Endometrial microvascular endothelial cells (primary cell): ENCODE data around the gene AMIGO1. TPM values are rescaled to one million over a fixed set of nuclear protein-coding genes. Genes with fewer than 3 reads are reported as not detected.

Experiments used
- in situ Hi-C: cut with HindIII; loops from 2 replicates; pipeline ENCODE4 v1.10.0; 2017; ENCODE audit warnings: low sequenced_read_pairs, low pct_unique_long_range_greater_than_20kb; ENCODE audit errors: inconsistent ontology term
- total RNA-seq: library from RNA; depleted of rRNA; stranded (reverse); fragments of >200 nt; gene quantifications from one replicate; pipeline ENCODE4 v1.2.3, GENCODE V29; 2015; ENCODE audit errors: inconsistent ontology term

Gene AMIGO1
- total RNA-seq, 1 donor from 2014 or later = 0.56 TPM

DNA sequence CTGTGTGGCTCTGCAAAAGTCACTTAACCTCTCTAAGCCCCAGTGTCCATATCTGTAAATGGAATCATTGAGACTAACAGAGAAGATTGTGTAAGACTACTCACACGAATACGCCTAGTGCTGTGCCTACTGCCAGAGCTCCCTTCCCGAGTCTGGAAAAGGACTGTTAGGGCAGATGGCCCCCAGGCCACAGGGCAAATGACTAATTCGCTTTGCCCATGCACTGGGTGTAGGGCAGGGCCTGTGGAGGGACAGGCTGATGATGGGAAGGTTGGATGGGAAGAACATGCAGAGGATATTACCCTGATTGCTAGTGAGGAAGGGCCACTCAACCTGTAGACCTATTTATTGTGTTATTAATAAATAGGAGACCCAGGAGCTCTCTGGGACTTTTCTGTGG, 26.0 kb upstream of the AMIGO1 start:
- in situ Hi-C loops = no loop called here

DNA sequence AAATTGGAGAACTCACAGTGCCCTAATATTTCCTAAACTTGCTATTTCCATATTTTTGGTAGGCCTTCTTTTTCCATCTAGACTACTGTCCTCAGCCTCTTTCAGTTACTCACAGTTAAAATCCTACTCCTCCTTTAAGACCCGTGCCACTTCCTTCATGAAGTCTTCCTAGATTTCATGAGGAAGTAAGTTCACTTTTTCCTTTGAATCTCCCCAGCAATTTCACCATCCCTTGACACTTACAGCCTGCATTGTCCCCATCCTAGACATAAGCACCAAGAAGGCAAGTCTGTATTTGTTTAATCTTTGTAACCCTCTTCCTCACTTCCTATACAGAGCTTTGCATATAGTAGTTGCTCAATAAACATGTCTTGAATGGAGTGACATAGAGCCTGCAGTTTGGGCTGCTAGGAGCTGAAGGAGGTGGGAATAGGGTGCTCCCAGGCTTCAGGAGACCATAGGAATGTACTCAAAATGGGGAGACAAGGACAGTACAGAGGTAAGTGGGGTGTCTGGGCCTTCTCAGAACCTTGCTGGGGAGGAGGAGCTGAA, 24.9 kb upstream of the AMIGO1 start:
- in situ Hi-C loops = no loop called here

DNA sequence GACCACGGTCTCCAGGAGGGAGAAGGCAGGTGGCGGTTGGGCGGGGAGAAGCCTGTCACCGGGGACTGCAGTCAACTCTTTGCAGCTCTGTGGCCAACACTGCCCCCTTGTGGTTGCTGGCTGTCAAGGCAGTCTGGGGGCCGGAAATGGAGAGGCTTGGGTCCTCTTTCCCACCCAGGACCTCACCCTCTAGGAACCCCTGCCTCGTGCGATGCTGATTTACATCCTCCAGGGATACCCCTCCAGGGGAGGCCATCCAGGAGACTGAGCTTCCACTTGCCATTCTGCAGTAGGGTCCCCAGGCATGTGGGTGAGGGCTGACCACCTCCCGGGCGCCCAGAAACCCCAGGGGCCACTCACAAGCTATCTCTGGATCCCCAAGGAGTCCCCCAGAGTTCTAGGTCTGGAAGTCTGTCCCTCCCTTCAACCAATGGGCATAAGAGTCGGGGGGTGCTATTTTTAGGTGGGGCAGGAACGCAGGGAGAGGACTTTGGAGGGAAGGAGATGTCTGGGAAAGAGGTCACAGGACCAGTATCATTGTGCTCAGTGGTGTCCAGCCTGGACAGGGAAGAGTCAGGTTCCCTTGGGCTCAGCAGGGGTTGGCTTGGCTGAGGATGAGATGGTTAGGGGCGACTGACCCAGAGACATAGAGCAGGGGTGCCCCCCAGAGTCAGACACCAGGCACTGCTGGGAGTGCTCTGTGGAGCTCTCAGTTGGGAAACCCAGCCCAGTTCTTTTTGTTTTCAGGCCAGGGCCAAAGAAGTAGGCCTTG, 23.0 kb upstream of the AMIGO1 start:
- in situ Hi-C loops = no loop called here

DNA sequence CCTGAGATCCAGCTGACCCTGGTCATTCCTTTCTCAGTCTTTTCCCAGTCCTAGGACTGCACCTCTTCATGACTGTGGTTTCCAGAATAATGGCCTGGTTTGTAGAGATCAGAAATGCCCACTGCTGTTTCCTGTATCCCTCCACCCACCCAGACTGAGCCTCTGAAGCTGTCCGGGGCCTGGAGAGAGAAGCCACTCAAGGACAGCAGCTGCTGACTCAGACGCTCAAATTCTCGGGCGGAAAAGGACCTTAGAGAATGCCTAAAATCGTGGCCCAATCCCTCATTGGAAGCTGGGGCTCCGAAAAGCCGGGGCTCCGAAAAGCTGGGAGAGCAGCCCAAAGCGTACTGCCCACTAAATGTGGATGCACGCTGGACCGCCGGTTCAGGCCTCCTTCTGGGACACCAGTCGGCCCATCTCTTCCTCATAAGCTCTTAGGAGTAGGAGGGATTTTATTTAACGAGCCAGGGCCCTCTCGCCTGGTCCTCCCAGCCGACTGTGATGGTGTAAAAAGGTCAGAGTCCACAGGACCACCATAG, 22.4 kb upstream of the AMIGO1 start:
- in situ Hi-C loops = no loop called here

DNA sequence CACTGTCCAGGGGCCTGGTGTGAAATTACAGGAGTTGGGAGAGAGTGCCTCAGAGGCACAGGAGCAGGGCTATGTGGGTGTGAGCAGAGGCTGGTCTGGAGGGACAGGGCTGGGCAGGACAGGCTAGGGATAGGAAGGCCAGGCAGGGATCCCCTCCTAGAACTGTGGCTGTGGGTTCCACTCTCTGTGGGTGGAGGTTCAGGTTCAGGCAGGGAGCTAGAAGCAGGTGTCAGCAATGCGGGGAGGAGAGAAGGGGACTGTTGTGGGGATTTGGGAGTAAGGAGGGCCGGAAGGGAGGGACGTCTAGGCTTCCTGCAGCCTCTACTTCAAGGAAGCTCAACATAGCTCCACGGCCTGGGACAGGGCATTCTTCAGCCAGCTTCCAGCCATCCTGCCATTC, 21.9 kb upstream of the AMIGO1 start:
- in situ Hi-C loops = no loop called here

DNA sequence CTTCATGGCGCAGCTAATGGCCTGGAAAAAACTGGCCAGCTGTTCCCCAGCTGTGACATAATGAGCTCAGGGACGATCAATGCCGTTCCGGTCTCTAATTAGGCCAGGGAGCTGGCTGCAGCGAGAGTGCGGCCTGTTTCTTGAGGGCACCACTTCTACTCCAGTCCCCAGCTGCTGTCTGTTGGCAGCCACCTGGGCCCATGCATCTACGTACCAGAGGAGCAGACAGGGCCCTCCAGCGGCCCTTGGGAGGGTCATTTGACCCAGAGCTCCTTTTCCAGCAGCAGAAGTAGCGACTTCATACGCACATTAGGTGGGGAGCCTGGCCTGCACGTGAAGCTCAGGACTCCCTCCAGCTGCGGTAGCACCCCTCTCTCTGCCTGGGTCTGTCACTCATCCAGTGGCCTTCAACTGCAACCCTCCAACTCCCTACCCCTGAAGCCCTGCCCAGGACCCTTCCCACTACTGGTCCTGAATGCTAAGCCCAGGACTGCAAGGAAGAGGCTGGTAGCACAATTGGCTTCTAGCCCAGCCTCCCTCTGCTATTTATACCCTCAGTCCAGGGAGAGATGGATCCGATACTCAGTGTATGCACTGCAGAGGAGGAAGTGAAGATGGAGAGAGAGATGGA, 21.0 kb upstream of the AMIGO1 start:
- in situ Hi-C loops = no loop called here

DNA sequence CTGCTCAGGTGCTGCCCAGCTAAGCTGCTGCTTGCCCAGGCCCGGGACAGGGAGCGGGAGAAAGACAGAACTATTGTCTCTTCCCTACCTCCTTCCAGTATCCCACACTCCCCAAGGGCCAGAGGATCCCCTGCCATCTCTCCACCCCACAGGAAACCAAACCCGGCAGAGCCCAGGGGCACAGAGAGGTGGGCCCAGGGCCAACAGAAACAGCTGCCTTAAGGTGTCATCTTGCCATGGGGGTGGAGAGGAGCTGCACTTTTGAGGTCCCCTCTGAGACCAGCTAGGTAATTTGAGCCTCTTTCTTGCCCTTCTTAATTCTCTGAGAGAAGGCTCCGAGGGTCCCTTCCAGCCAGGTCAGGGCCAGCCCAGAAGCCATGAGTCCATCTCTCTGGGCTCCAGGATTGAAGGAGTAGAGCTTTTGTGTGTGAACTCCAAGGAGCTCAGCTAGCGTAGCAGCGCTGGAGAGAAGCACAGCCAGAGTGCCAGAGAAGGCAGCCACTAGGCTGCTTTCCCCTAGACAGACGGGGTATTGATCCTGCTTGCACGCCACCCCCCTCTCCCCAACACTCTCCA, 20.4 kb upstream of the AMIGO1 start:
- in situ Hi-C loops = no loop called here

DNA sequence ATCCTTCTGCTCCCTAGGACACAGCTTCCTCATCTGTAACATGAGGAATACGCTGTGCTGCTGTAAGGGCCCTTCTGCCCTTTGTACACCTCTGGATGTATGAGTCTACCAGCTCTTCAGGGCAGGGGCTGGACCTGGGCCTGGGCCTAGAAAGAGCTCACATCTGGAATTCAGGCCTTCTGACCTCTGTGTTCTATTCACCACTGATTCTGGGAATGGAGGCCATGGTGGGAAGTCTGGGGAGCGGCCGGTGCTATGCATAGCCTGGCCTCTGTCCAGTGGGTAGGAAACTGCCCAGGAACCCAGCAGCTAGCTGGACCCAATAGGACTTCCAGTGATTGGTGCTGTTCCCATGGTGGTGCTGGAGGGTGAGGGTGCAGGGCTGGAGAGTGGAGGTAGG, 19.2 kb upstream of the AMIGO1 start:
- in situ Hi-C loops = no loop called here

DNA sequence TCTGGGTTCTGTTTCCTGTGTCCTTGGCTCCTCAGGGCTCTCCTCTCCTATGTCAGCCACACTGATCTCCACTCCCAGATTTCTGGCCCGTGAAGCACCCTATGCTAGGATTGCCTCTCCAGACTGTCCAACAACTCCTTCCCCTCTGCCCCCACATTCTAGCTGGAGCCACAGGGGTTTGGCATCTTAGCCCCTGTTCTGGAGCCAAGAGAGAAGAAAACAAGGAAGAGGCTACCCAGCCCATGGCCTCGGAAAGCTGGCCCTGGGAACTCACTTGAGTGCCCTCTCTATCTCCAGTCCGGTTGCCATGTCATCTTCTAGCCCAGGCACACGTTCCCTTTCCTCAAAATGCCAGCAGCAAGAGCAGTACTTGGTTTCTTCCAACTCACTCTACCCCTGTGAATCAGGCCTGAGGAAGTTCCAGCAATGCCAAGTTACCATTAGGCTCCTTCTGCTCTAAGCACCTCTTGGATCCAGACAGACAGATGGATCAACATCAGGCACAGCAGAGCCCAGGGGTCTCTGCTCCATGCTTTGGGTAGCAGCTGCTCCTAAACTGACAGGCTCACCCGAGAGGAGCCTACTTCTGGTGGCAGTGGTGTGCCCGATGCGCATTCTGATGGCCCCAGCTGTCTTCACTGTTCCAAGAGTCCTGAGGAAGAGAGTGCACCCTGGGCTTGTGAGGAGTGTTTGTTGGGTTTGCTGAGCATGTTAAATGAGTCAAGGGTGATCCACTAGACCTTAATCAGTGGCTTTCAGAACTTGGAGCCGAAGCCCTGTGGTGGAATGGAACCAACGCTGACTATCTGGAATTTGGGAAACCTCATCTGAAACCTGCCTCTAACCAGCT, 18.5 kb upstream of the AMIGO1 start:
- in situ Hi-C loops = no loop called here

DNA sequence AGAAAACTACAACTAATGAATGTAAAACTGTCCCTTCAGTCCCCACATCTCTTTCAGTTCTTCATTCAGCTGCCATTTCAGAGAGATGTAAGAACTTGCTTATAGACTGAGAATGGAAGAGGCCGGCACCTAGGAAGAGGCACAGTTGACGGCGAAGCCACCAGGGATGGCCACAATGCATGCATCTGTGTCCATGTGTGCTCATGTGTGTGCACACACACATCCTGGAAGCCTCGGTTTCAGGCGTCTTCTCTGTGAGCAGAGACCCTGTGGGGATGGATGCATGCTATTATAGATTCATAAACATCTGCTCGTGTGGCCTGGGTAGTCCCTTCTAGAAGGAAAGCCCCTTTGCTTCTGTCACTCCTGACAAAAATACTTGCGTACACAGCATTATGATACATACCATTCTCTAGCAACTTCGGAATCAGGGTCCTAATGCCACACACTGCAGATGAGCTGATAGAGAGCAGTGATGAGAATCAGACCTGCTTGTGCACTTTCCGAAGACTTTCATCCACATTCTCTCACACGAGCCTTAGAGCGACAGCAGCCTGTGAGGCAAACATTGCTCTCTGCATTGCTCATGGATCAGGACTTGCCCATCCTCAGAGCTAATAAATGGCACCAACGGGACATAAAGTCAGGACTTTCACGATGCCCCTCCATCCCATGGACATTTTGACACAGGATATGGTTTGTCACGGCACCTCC, 17.7 kb upstream of the AMIGO1 start:
- in situ Hi-C loops = no loop called here

DNA sequence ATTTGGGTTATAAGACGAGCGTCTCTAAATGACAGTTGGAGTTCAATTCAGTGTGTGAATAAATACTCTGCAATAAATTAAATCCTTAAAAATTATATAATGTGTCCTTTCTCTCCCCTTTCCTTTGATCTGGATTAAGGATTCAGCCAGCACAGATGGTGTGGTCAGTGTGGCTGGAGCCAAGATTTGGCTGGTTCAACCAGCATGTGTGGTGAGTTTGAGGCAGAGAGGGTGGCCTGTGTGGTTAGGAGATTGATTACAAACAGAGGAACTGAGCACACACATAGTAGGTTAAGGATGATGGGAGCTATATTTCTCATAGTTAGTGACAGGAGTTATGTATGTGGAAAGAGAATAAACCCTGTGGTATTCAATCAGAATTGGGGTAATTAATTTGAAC, 14.2 kb upstream of the AMIGO1 start:
- in situ Hi-C loops = no loop called here

DNA sequence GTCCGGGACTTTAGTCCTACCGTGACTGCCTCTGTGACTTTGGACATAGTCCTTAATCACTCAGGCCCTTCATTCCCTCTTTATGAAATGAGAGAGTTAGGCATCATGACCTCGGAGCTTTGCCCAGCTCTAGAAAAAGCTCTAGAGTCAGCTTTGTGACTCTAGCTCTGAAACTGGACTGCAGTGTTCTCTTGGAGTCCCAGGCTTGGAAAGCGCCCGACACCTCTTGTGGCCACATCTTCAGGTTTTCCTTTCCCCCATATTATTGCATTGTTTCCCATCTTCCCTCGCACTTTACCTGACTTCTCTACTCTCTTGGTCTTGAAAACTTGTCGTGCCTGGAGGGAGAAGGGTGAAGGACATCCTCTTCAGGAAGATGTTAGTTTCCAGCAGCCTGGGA, 12.5 kb upstream of the AMIGO1 start:
- in situ Hi-C loops = no loop called here

DNA sequence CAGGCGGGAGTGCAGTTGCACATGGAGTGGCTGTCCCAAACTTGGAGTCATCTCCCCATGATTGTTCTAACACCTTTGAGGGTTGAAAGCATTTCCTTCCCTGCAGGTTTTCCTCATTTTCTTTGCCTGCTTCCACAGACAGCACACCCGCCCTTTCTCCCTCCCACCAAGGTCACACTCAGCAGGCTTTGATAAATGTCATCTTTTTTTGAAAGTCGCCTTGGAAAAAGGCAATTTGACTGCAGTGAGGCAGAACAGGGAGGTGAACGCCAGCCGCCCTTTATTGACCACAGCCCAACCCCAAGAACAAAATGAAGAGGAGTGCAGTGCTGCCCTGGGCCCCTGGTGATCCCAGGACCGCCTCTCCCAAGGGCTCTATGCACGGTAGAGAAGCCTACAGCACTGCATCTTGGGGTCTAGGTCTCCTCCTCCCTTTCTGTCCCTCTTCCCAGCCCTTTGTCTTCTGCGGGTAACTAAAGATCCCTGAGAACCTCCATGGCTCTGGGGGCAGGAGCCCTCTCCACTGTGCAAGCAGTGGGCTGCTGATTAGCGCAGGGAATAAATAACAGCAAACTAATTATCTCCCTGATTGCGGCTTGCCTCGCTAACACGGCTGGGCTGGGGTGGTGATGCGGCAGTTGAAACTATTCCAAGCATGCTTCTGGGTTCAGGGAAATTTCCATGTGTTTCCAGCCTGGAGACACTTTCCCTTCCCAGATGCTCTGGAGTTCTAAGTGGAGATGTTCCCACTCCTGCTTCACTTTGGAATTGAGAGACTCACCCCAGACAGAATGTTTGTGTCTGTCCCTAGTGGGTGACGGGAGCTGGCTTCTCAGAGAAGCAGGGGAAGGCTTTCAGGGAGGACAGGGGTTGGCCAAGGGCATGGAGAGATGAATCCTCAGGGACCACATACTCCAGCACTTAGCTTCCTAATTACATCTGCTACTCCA, 11.8 kb upstream of the AMIGO1 start:
- in situ Hi-C loops = no loop called here

DNA sequence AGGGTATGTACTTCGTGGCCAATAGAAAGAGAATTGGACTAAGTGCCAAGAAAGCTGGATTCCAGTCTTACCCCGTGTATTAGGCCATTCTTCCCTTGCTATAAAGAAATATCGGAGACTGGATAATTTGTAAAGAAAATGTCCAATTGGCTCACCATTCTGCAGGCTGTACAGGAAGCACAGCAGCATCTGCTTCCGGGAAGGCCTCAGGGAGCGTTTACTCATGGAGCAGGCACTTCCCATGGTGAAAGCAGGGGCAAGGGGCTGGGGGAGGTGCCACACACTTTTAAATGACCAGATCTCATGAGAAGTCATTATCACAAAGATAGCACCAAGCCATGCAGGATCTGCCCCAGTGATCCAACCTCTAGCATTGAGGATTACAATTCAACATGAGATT, 7.8 kb upstream of the AMIGO1 start:
- in situ Hi-C loops = no loop called here

DNA sequence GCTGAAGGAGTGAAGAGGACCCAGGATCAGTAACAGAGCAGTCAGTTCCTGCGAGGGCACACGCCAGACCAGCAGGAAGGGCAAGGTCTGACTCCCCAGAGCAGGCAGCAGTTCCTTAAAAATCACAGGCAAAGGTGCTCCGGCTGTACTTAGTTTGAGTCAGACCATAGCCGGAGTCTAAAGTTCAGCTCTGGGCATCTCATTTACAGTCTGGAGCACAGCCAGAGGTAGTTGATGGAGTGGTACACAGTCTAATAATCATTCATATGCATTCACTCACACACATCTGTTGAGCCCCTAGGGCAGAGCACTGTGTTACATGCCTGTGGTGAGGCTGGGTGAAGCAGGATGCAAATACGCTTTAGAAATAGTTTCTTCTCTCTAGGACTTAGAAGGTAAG, 7.3 kb upstream of the AMIGO1 start:
- in situ Hi-C loops = no loop called here

DNA sequence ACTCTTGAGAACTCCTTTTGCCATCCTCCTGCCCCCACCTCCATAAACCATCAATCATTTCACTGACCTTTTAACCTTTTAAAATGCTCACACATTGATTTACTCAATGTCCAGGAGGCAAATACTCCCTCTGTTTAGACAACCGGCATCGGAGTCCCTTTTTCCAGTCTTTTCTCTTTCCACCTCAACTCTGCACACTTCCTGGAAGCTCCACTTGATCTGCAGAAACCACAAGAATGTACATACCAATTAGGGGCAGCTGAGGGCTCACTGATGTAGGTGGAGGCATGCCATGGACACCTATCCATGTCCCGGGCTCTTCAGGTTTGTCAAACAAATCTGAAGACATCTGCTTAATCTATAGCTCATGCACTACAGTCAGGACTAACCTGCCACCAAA, 5.3 kb upstream of the AMIGO1 start:
- in situ Hi-C loops = no loop called here

DNA sequence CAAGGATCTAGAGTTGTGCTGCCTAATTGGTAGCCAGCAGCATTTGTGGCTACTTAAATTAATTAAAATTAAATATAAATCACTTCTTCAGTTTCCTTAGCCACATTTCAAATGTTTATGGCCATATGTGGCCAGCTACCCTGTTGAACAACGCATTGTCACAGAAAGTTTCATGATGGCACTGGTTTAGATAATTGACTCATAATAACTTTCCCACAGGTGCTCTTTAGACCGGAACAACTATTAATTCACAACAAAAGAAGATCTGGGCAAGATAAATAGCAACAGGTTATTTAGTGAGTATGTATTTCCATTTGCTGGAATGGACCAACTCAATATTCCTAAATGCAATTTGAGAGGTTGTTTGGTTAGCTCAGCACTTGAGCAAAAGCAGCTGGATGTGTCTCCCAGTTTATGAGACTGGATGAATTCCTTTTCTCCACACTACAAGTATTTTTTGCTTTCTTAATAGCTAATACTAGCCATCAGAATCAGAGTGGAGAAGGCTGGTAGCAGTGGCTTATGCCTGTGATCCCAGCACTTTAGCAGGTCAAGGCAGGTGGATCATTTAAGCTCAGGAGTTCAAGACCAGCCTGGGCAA, 3.7 kb upstream of the AMIGO1 start:
- in situ Hi-C loops = no loop called here
